Left lobe of liver (tissue), 2 donors: ENCODE results near the gene ZIC2. TPM values are rescaled to one million over a fixed set of nuclear protein-coding genes. Genes with fewer than 3 reads are reported as not detected.
"Not testable (repeated sequence)": the region's sequence is repeated elsewhere in the genome, so short reads cannot be mapped to it uniquely, and the experiment has no call there.

Experiments
- ATAC-seq: fragments of 200-7000 bp; cut with Tn5 transposase; one replicate; pipeline ENCODE4 v1.9.1; 2020; ENCODE audit warnings: mild to moderate bottlenecking, moderate library complexity
- DNase-seq: peaks from one replicate; pipeline ENCODE4 v3.0.0-alpha.2; 2020; ENCODE audit warnings: low spot score
- total RNA-seq: library from RNA; stranded (reverse); gene quantifications from one replicate; pipeline ENCODE4 v1.2.1, GENCODE V29; 2021
- donor health status: DM: no; HTN: no; CAD: no; lungs with moderate emphysema.
- donor health status: DM: no; HTN: yes; CAD: no.

The ZIC2 gene
- total RNA-seq, result 0.38 TPM

- DNase-seq (no peak), ATAC-seq (peak; percentile 35)
Measured at GRCh38 chr13:99981735-99982035, at the start of gene ZIC2. Gene ZIC2 (plus strand): TSS chr13:99981784. CDS start chr13:99982065, 281 bp downstream.

- DNase-seq (no peak), ATAC-seq (no peak)
Measured at GRCh38 chr13:99932912-99933311, 48.7 kb upstream of the ZIC2 start.

GRCh38 chr13:99935772-99936171 lies 45.8 kb upstream of the ZIC2 start:
- ATAC-seq (no peak), DNase-seq (no peak)

- ATAC-seq (no peak), DNase-seq (no peak)
Measured at GRCh38 chr13:99938635-99939034, 42.9 kb upstream of the ZIC2 start.

GRCh38 chr13:99941086-99941485 lies 40.5 kb upstream of the ZIC2 start:
- DNase-seq (peak; percentile 88), ATAC-seq (peak; percentile 92)

GRCh38 chr13:99941911-99942310 lies 39.7 kb upstream of the ZIC2 start:
- DNase-seq (no peak), ATAC-seq (no peak)

- ATAC-seq, result no peak
- no peak for DNase-seq
Measured at GRCh38 chr13:99944102-99944501, 37.5 kb upstream of the ZIC2 start.

- ATAC-seq (no peak), DNase-seq (no peak)
Measured at GRCh38 chr13:99944606-99945005, 37.0 kb upstream of the ZIC2 start.

GRCh38 chr13:99945515-99945914 lies 36.1 kb upstream of the ZIC2 start:
- not testable (repeated sequence) for DNase-seq, ATAC-seq

- ATAC-seq (no peak), DNase-seq (no peak)
Measured at GRCh38 chr13:99947666-99948065, 33.9 kb upstream of the ZIC2 start.

GRCh38 chr13:99948411-99948810 lies 33.2 kb upstream of the ZIC2 start:
- ATAC-seq, result no peak
- DNase-seq, result no peak

- DNase-seq, result no peak
- no peak for ATAC-seq
Measured at GRCh38 chr13:99948907-99949678, 32.5 kb upstream of the ZIC2 start.

- ATAC-seq, result no peak
- no peak for DNase-seq
Measured at GRCh38 chr13:99949679-99950413, 31.7 kb upstream of the ZIC2 start.

GRCh38 chr13:99951666-99952065 lies 29.9 kb upstream of the ZIC2 start:
- DNase-seq, ATAC-seq: not testable (repeated sequence)

- peak; percentile 71 for ATAC-seq
- DNase-seq, result no peak
Measured at GRCh38 chr13:99953138-99953755, 28.3 kb upstream of the ZIC2 start.

- DNase-seq (no peak), ATAC-seq (no peak)
Measured at GRCh38 chr13:99955107-99955746, 26.4 kb upstream of the ZIC2 start.

GRCh38 chr13:99955747-99956472 lies 25.7 kb upstream of the ZIC2 start:
- no peak for ATAC-seq
- no peak for DNase-seq

- ATAC-seq (peak; percentile 43), DNase-seq (no peak)
Measured at GRCh38 chr13:99956473-99957349, 24.9 kb upstream of the ZIC2 start.

GRCh38 chr13:99958406-99959126 lies 23.0 kb upstream of the ZIC2 start:
- no peak for DNase-seq
- no peak for ATAC-seq
